CD14-positive monocyte (primary cell): Measurements from ENCODE around the gene SLC43A3. TPM values are rescaled to one million over a fixed set of nuclear protein-coding genes. Genes with fewer than 3 reads are reported as not detected.
A peak's percentile ranks its signal among the peaks of the same experiment; 100 is the strongest.
"Not testable (repeated sequence)": the region's sequence is repeated elsewhere in the genome, so short reads cannot be mapped to it uniquely, and the experiment has no call there.

Experiments used
- DNase-seq, 3 donors: peaks; one replicate each; pipeline ENCODE4 v3.0.0-alpha.2; 2011 to 2022
- H2AFZ ChIP-seq: 2 replicates; pipeline ENCODE4 v1.6.0; 2012; ENCODE audit warnings: mild to moderate bottlenecking, low read depth, low read length, inconsistent platforms; ENCODE audit not compliant: insufficient read depth, poor library complexity, severe bottlenecking
- H3K27ac ChIP-seq, 2 donors: 1 replicate in 1 of 2; 2 replicates in 1 of 2; pipeline ENCODE4 v1.5.1; 2012 to 2013; ENCODE audit warnings: low read length in 2 of 2, control low read depth in 1 of 2, inconsistent platforms in 1 of 2, low read depth in 1 of 2, mild to moderate bottlenecking in 1 of 2
- H3K27me3 ChIP-seq, 2 donors: one replicate each; pipeline versions ENCODE4 v1.6.0 to v1.6.1; 2011 to 2013; ENCODE audit warnings: low read length in 2 of 2; ENCODE audit not compliant: control insufficient read depth in 2 of 2, insufficient read depth in 2 of 2
- H3K36me3 ChIP-seq, 2 donors: replicated peaks in 1 of 2; 1 replicate in 1 of 2; 2 replicates in 1 of 2; pipeline versions ENCODE4 v1.5.1 to v1.6.1; 2012 to 2013; ENCODE audit warnings: low read length in 2 of 2, control low read depth in 1 of 2, inconsistent platforms in 1 of 2, mild to moderate bottlenecking in 1 of 2; ENCODE audit not compliant: insufficient read depth in 2 of 2, control insufficient read depth in 1 of 2
- H3K4me1 ChIP-seq, 2 donors: 1 replicate in 1 of 2; 2 replicates in 1 of 2; pipeline versions ENCODE4 v1.5.1 to v1.6.1; 2012 to 2013; ENCODE audit warnings: low read length in 2 of 2, control low read depth in 1 of 2, inconsistent platforms in 1 of 2, mild to moderate bottlenecking in 1 of 2, moderate library complexity in 1 of 2; ENCODE audit not compliant: insufficient read depth in 2 of 2, control insufficient read depth in 1 of 2
- H3K4me2 ChIP-seq: replicated peaks from 2 replicates; pipeline ENCODE3; 2012; ENCODE audit warnings: low read length, moderate library complexity, mild to moderate bottlenecking; ENCODE audit not compliant: poor library complexity, severe bottlenecking; ENCODE audit errors: extremely low read depth
- H3K4me3 ChIP-seq, 3 experiments: fragments of 200-600 bp in 1 of 3; sonication (generic) in 1 of 3; replicated peaks in 1 of 3; 1 replicate in 2 of 3; 2 replicates in 1 of 3; pipeline ENCODE4 v1.5.1; 2011 to 2013; ENCODE audit warnings: low read length in 3 of 3, mild to moderate bottlenecking in 3 of 3, control low read depth in 2 of 3, low read depth in 2 of 3, inconsistent platforms in 1 of 3, moderate library complexity in 1 of 3
- H3K79me2 ChIP-seq: 2 replicates; pipeline ENCODE4 v1.6.0; 2012; ENCODE audit warnings: mild to moderate bottlenecking, control low read depth, inconsistent platforms, low read length, moderate library complexity; ENCODE audit not compliant: insufficient read depth
- H3K9ac ChIP-seq: 2 replicates; pipeline ENCODE4 v1.6.0; 2017; ENCODE audit warnings: low read length, mild to moderate bottlenecking; ENCODE audit not compliant: insufficient read depth, poor library complexity, severe bottlenecking
- H3K9me3 ChIP-seq, 2 donors: replicated peaks in 1 of 2; 1 replicate in 1 of 2; 2 replicates in 1 of 2; pipeline versions ENCODE4 v1.5.1 to v1.6.1; 2012 to 2013; ENCODE audit warnings: low read length in 2 of 2, control low read depth in 1 of 2; ENCODE audit not compliant: control insufficient read depth in 1 of 2, insufficient read depth in 1 of 2
- H4K20me1 ChIP-seq: 2 replicates; pipeline ENCODE4 v1.6.0; 2012; ENCODE audit warnings: mild to moderate bottlenecking, low read length, control low read depth, moderate library complexity; ENCODE audit not compliant: insufficient read depth
- H3K27ac Mint-ChIP-seq, 7 donors: one replicate each; pipeline ENCODE4 v1.8.0; 2020; ENCODE audit warnings: mild to moderate bottlenecking in 7 of 7, mixed read lengths in 7 of 7, moderate library complexity in 6 of 7, inconsistent platforms in 2 of 7
- H3K27me3 Mint-ChIP-seq, 3 donors: one replicate each; pipeline ENCODE4 v1.8.0; 2021 to 2022; ENCODE audit warnings: low read depth in 3 of 3, mild to moderate bottlenecking in 3 of 3, mixed read lengths in 3 of 3, moderate library complexity in 3 of 3, inconsistent platforms in 1 of 3
- H3K36me3 Mint-ChIP-seq, 2 donors: one replicate each; pipeline ENCODE4 v1.8.0; 2020; ENCODE audit warnings: mixed read lengths in 2 of 2, inconsistent platforms in 1 of 2, mild to moderate bottlenecking in 1 of 2
- H3K4me1 Mint-ChIP-seq: one replicate; pipeline ENCODE4 v1.8.0; 2020; ENCODE audit warnings: mild to moderate bottlenecking, mixed read lengths
- H3K4me3 Mint-ChIP-seq, 2 donors: one replicate each; pipeline ENCODE4 v1.8.0; 2020; ENCODE audit warnings: mild to moderate bottlenecking in 2 of 2, mixed read lengths in 2 of 2, moderate library complexity in 1 of 2
- H3K9me3 Mint-ChIP-seq, 7 donors: one replicate each; pipeline ENCODE4 v1.8.0; 2020 to 2022; ENCODE audit warnings: mixed read lengths in 7 of 7, mild to moderate bottlenecking in 6 of 7, moderate library complexity in 6 of 7, inconsistent platforms in 2 of 7
- WGBS: methylation state at CpG from one replicate; pipeline ENCODE4 v1.1.5; 2013; ENCODE audit warnings: missing lambda C conversion rate; ENCODE audit not compliant: insufficient coverage; 5-methylcytosine and 5-hydroxymethylcytosine counted together
- intact Hi-C, 2 donors: fragments of 100-400 bp; cut with micrococcal nuclease; formaldehyde crosslinking; loops; one replicate each; pipeline versions ENCODE4 v1.15.0 to v1.15.1; 2023
- polyA plus RNA-seq, 3 donors: library from polyadenylated mRNA; depleted of rRNA in 1 of 3; unstranded in 2 of 3; stranded (reverse) in 1 of 3; fragments of 300-500 nt in 2 of 3; fragments of >200 nt in 1 of 3; fragmentation: Illumina TruSeq in 2 of 3; gene quantifications; 1 replicate in 2 of 3; 2 replicates in 1 of 3; pipeline ENCODE4 v1.2.3, GENCODE V29; 2012 to 2021
- TF ChIP-seq, protein P1 (sequence below): fragments of 200-600 bp; IDR thresholded peaks from one replicate; pipeline ENCODE4 v1.8.0; 2022; ENCODE audit warnings: antibody characterized with exemption, mild to moderate bottlenecking

The SLC43A3 gene
- polyA plus RNA-seq, 3 donors = 82.4 to 116 (median 109) TPM

DNA sequence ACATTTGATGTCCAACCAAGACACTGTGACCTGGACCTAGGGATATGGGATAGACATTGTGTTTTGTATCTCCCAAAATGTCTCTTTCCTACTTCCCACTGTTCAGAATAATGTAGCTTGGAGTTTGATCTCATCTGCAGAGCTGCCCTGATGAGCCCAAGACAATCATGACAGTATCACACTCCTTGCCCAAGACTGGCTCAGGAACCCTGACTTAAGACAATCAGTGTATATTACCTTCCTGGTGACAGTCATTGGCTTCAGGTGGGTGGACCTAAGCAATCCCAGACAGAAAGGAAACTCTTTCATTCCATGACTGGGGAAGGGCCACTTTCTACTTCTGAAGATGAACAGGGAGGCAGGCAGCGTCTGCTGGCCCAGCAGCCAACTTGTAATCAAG, 19.1 kb upstream of the SLC43A3 start:
- 83% methylated on average over 1 of the region's 1 CpG for WGBS
- H3K4me3 ChIP-seq = no peak overlapping the region
- no peak overlapping the region for H2AFZ ChIP-seq
- H3K9me3 ChIP-seq = no peaks in the 10 kb centered on the region
- no peak overlapping the region for H3K27ac ChIP-seq
- no peak for DNase-seq
- no peaks in the 10 kb centered on the region for H3K36me3 Mint-ChIP-seq
- H3K36me3 ChIP-seq = no peaks in the 10 kb centered on the region
- H3K9ac ChIP-seq = no peak overlapping the region
- H3K79me2 ChIP-seq = no peaks in the 10 kb centered on the region
- peaks cover 0 to 3% (median 0%) of the 10 kb centered on the region in 7 donors for H3K9me3 Mint-ChIP-seq
- no peak overlapping the region for H3K4me2 ChIP-seq
- H3K4me1 ChIP-seq = no peaks in the 10 kb centered on the region
- intact Hi-C loops = no loop called here
- peaks cover 0 to 8% (median 7%) of the 10 kb centered on the region in 3 donors for H3K27me3 Mint-ChIP-seq
- H3K27me3 ChIP-seq = no peaks in the 10 kb centered on the region
- no peak overlapping the region for H3K27ac Mint-ChIP-seq
- TF ChIP-seq, protein P1, sequence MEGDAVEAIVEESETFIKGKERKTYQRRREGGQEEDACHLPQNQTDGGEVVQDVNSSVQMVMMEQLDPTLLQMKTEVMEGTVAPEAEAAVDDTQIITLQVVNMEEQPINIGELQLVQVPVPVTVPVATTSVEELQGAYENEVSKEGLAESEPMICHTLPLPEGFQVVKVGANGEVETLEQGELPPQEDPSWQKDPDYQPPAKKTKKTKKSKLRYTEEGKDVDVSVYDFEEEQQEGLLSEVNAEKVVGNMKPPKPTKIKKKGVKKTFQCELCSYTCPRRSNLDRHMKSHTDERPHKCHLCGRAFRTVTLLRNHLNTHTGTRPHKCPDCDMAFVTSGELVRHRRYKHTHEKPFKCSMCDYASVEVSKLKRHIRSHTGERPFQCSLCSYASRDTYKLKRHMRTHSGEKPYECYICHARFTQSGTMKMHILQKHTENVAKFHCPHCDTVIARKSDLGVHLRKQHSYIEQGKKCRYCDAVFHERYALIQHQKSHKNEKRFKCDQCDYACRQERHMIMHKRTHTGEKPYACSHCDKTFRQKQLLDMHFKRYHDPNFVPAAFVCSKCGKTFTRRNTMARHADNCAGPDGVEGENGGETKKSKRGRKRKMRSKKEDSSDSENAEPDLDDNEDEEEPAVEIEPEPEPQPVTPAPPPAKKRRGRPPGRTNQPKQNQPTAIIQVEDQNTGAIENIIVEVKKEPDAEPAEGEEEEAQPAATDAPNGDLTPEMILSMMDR = no peak
- H4K20me1 ChIP-seq = no peaks in the 10 kb centered on the region
- H3K4me1 Mint-ChIP-seq = peaks cover 2% of the 10 kb centered on the region
- no peak overlapping the region for H3K4me3 Mint-ChIP-seq

DNA sequence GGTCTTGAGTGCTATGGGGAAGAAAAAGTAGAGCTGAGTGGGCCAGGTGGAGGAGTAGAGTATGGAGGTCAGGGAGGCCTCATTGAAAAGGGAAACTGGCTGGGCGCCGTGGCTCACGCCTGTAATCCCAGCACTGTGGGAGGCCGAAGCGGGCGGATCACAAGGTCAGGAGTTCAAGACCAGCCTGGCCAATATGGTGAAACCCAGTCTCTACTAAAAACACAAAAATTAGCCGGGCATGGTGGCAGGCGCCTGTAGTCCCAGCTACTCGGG, 18.1 kb upstream of the SLC43A3 start:
- H3K9ac ChIP-seq, H2AFZ ChIP-seq, H3K27me3 Mint-ChIP-seq, H3K36me3 Mint-ChIP-seq, H3K27me3 ChIP-seq, H3K27ac ChIP-seq, H3K4me1 ChIP-seq, H3K4me3 Mint-ChIP-seq, H4K20me1 ChIP-seq, H3K9me3 ChIP-seq, DNase-seq, H3K4me2 ChIP-seq, intact Hi-C loops, H3K79me2 ChIP-seq, H3K9me3 Mint-ChIP-seq, H3K36me3 ChIP-seq, H3K4me1 Mint-ChIP-seq, H3K4me3 ChIP-seq: not testable (repeated sequence)
- WGBS = no CpG with 5 or more reads among the region's 9 CpGs
- peak overlapping the region in 1 of 7 donors; percentile 19 for H3K27ac Mint-ChIP-seq
